Ovary (tissue), 9 donors: ENCODE results near the gene GRID1. TPM values are rescaled to one million over a fixed set of nuclear protein-coding genes. Genes with fewer than 3 reads are reported as not detected.

Experiments used
- DNase-seq, 5 donors: peaks; one replicate each; pipeline ENCODE4 v3.0.0-alpha.2; 2019 to 2020
- H3K27ac ChIP-seq, 2 donors: fragments of 200-600 bp; one replicate each; pipeline versions ENCODE4 v1.5.1 to v1.8.0; 2019 to 2022
- H3K27me3 ChIP-seq: fragments of 200-600 bp; one replicate; pipeline ENCODE4 v1.8.0; 2022
- H3K36me3 ChIP-seq: fragments of 200-600 bp; sonication (generic); one replicate; pipeline ENCODE4 v1.5.1; 2019
- H3K4me1 ChIP-seq: one replicate; pipeline ENCODE4 v1.8.1; 2013; ENCODE audit warnings: mild to moderate bottlenecking, moderate library complexity; ENCODE audit not compliant: insufficient read depth
- H3K4me3 ChIP-seq: fragments of 200-600 bp; sonication (generic); one replicate; pipeline ENCODE4 v1.5.1; 2017
- H3K9me3 ChIP-seq, 2 donors: fragments of 200-600 bp in 1 of 2; sonication (generic) in 1 of 2; one replicate each; pipeline versions ENCODE4 v1.5.1 to v1.8.1; 2013 to 2019; ENCODE audit warnings: mild to moderate bottlenecking in 1 of 2, moderate library complexity in 1 of 2
- EP300 ChIP-seq: sonication (generic); formaldehyde crosslinking; IDR thresholded peaks from one replicate; pipeline ENCODE4 v1.6.1; 2017; ENCODE audit warnings: antibody characterized with exemption
- POLR2A ChIP-seq: fragments of 450-650 bp; IDR thresholded peaks from one replicate; pipeline ENCODE4 v1.6.1; 2017; ENCODE audit warnings: antibody characterized with exemption, mild to moderate bottlenecking, moderate library complexity
- WGBS, 3 donors: extraction: QIAGEN DNeasy Blood & Tissue Kit in 1 of 3; methylation state at CpG; one replicate each; pipeline versions ENCODE4 v1.1.5 to v1.1.7; 2013 to 2017; 5-methylcytosine and 5-hydroxymethylcytosine counted together
- intact Hi-C, 4 donors: fragments of 100-400 bp; cut with DNase I; formaldehyde crosslinking; loops; one replicate each; pipeline versions ENCODE4 v1.11.0 to v1.15.1; 2022 to 2023
- polyA plus RNA-seq, 2 donors: library from polyadenylated mRNA; stranded (reverse); fragments of 200-250 nt in 1 of 2; fragments of 350-450 nt in 1 of 2; fragmentation: Illumina TruSeq in 1 of 2; extraction: RNeasy Lipid Tissue Mini Kit (QIAGEN cat#74804) in 1 of 2; gene quantifications; one replicate each; pipeline ENCODE4 v1.2.3, GENCODE V29; 2013 to 2014
- total RNA-seq, 7 donors: library from RNA; depleted of rRNA in 2 of 7; stranded (reverse); fragments of >200 nt in 2 of 7; fragmentation: NEBNext Ultra II Directional in 3 of 7; extraction: Animal tissue kit (Norgen Biotek cat#: 25700) in 3 of 7; gene quantifications; one replicate each; pipeline versions ENCODE4 v1.1.0 to v1.2.4, GENCODE V29; 2016 to 2023
- TF ChIP-seq, protein P1 (sequence below), 3 donors: fragments of 450-650 bp in 2 of 3; fragments of 200-600 bp in 1 of 3; IDR thresholded peaks; one replicate each; pipeline versions ENCODE4 v1.5.1 to v1.8.0; 2016 to 2022; ENCODE audit warnings: antibody characterized with exemption in 3 of 3, mild to moderate bottlenecking in 1 of 3
- donor health status: DM: no; HTN: no; CAD: no; lungs with moderate emphysema.
- donor health status: DM: no; HTN: no; CAD: no.
- donor health status: Bipolar disorder and iron deficiency.
- donor health status: DM: yes; HTN: yes; CAD: no.
- donor health status: DM: no; HTN: no; CAD: no.
- donor health status: DM: yes; HTN: yes; CAD: no.

GRID1 gene
- total and polyA plus RNA-seq, 9 donors: 0.57 to 6.2 (median 1.8) TPM

DNA sequence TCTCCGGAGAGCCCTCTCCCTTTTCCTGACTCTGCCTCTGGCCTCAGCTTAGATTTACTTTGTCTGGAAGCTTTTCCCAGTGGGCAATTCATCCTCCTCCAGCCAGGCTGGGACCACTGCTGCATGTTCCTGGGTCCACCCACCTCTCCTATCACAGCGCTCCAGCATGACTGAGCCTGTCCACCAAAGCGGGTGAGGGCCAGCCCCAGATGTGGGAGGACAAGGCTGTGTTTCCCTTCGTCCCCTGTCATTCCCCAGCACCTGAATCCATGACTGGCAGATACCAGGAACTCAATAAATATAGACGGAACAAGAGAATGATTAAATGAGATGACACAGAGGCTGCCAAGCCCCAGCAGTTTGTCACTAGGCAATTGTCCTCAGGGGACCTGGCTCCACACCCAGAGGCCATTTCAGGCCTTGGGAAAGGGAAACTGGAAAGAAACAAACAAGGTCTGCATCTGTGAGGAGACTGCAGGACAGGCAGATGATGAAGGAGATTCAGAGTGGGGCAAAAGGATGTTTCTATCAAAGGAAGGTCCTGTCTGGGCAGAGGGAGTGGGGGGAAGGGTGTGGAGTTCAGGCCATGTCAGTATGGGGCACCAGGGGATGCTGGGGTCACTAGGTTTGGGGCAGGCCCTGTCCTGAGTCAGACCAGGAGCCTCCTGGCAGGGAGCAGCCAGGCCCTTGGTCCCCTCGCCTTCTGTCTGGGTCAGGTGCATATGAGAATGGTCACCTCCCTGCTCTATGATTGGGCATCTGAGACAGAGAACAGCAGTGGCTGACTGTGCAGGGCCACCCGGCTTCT, 576.4 kb downstream of the GRID1 start:
- no peaks in the 10 kb centered on the region for H3K36me3 ChIP-seq
- no peak overlapping the region for H3K4me3 ChIP-seq
- TF ChIP-seq, protein P1, sequence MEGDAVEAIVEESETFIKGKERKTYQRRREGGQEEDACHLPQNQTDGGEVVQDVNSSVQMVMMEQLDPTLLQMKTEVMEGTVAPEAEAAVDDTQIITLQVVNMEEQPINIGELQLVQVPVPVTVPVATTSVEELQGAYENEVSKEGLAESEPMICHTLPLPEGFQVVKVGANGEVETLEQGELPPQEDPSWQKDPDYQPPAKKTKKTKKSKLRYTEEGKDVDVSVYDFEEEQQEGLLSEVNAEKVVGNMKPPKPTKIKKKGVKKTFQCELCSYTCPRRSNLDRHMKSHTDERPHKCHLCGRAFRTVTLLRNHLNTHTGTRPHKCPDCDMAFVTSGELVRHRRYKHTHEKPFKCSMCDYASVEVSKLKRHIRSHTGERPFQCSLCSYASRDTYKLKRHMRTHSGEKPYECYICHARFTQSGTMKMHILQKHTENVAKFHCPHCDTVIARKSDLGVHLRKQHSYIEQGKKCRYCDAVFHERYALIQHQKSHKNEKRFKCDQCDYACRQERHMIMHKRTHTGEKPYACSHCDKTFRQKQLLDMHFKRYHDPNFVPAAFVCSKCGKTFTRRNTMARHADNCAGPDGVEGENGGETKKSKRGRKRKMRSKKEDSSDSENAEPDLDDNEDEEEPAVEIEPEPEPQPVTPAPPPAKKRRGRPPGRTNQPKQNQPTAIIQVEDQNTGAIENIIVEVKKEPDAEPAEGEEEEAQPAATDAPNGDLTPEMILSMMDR (IDR thresholded peaks at IDR 0.05): no peak
- TF ChIP-seq EP300: no peak
- TF ChIP-seq POLR2A: no peak
- no peaks in the 10 kb centered on the region for H3K27me3 ChIP-seq
- intact Hi-C loops: no loop called here
- WGBS, 3 donors: 74 to 75% (median 74%) methylated on average over 7 of the region's 7 CpGs
- no peaks in the 10 kb centered on the region for H3K4me1 ChIP-seq
- no peak overlapping the region for H3K27ac ChIP-seq
- DNase-seq: no peak
- no peaks in the 10 kb centered on the region for H3K9me3 ChIP-seq

DNA sequence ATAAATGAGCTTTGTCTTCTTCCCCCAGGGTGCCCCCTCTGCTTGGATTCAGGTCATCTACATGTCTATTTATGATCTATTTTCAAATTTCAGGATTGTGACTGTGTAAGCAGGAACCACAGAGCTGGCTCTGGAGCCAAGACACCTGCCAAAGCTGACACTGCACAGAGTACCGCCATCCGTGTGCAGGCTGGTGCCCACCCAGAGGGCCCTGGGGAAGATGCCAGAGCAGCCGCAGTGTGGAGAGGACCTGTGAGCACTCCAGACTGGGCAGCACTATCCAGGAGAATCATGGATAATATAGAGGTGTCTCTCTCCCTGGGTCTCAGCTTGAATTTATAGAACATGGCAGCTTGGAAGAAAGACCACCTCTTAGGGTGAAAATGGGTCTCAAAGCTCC, 577.5 kb downstream of the GRID1 start:
- Histone ChIP-seq H3K4me1 (no peaks in the 10 kb centered on the region), H3K27ac (no peak overlapping the region), H3K36me3 (no peaks in the 10 kb centered on the region), H3K9me3 (no peaks in the 10 kb centered on the region), H3K4me3 (no peak overlapping the region), H3K27me3 (no peaks in the 10 kb centered on the region)
- TF ChIP-seq EP300: no peak
- TF ChIP-seq, protein P1 (IDR thresholded peaks at IDR 0.05): no peak
- no peak for TF ChIP-seq POLR2A
- intact Hi-C loops: no loop called here
- WGBS, 3 donors: 61 to 73% (median 69%) methylated on average over 3 of the region's 3 CpGs
- DNase-seq: no peak

- Histone ChIP-seq H3K27me3 (no peaks in the 10 kb centered on the region), H3K4me1 (no peaks in the 10 kb centered on the region), H3K9me3 (no peaks in the 10 kb centered on the region), H3K36me3 (no peaks in the 10 kb centered on the region), H3K4me3 (no peak overlapping the region), H3K27ac (no peak overlapping the region)
- no peak for TF ChIP-seq POLR2A
- TF ChIP-seq, protein P1 (IDR thresholded peaks at IDR 0.05): no peak
- no peak for TF ChIP-seq EP300
- no peak for DNase-seq
- intact Hi-C loops: no loop called here
- WGBS, 3 donors: 55 to 67% (median 62%) methylated on average over 4 of the region's 4 CpGs
These were observed 578.0 kb downstream of the GRID1 start for GRCh38 chr10:85788570-85788969.

DNA sequence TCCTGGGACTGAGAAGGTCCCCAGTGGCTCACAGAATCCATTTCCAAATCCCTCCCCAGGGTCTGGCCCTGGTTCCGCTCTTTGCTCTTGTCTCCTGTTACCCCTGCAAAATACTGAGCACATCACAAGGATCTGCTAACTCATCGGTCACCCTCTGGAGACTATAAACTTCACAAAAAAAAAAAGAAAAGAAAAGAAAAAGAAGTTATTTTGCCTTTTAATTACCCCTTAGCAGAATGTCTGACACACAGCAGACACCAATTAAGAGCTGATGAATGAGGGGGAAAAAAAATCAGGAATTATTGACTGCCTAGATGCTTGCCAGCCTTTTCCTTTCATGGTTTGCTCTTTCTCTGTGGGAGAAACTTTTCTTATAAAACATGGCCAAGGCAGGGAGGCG, 578.7 kb downstream of the GRID1 start:
- H3K9me3 ChIP-seq: no peaks in the 10 kb centered on the region
- DNase-seq: no peak
- intact Hi-C loops: no loop called here
- WGBS, 3 donors: 58 to 71% (median 68%) methylated on average over 3 of the region's 3 CpGs
- no peak overlapping the region for H3K4me3 ChIP-seq
- no peak for TF ChIP-seq POLR2A
- no peak for TF ChIP-seq EP300
- TF ChIP-seq, protein P1 (IDR thresholded peaks at IDR 0.05): no peak
- H3K27me3 ChIP-seq: no peaks in the 10 kb centered on the region
- H3K27ac ChIP-seq: no peak overlapping the region
- H3K4me1 ChIP-seq: no peaks in the 10 kb centered on the region
- no peaks in the 10 kb centered on the region for H3K36me3 ChIP-seq
